SKM-1 (cell line): ENCODE results near the gene ZNF804A.
"Not testable (repeated sequence)": the region's sequence is repeated elsewhere in the genome, so short reads cannot be mapped to it uniquely, and the experiment has no call there.

Source experiments
- DNase-seq: peaks from one replicate; lab custom pipeline; 2025; ENCODE audit not compliant: unreplicated experiment; lab: John Stamatoyannopoulos, UW

The ZNF804A gene

GRCh38 chr2:184721881-184722280 lies 123.6 kb downstream of the ZNF804A start:
- no peak for DNase-seq

- no peak for DNase-seq
Measured at GRCh38 chr2:184727813-184728212, 129.5 kb downstream of the ZNF804A start.

GRCh38 chr2:184728411-184728810 lies 130.1 kb downstream of the ZNF804A start:
- DNase-seq, result no peak

DNA sequence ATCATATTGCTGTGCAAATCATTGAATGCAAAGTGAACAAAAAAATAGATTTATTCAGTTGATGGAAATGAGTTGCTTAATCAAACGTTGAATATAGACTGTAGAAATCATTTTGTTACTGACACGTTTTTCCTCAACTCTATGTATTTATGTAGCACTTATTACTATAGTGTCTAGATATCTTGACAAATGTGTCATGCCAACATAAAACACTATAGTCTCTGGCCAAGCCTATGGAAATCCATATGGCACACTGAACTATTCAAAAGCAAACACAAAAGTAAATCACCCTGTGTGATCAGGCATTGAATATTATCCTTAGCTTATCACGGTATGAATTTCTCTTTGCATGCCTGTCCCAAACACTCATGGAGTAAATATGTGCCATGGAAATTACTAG lies 131.3 kb downstream of the ZNF804A start:
- no peak for DNase-seq

DNA sequence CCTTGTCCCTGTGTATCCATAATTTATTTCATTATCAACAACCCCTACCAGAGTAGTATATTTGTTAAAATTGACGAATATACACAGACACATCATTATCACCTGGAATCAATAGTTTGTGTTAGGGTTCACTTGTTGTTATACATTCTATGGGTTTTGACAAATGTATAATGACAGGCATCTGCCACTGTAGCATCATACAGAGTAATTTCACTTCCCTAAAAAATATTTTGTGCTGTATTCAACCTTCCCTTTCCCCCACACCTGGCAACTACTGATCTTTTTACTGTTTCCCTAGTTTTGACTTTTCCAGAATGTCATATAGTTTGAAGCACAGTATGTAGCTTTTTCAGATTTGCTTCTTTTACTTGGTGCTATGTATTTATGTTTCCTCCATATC lies 132.0 kb downstream of the ZNF804A start:
- DNase-seq, result no peak

- no peak for DNase-seq
Measured at GRCh38 chr2:184734338-184734737, 136.0 kb downstream of the ZNF804A start.

- DNase-seq, result no peak
Measured at GRCh38 chr2:184735611-184736010, 137.3 kb downstream of the ZNF804A start.

DNA sequence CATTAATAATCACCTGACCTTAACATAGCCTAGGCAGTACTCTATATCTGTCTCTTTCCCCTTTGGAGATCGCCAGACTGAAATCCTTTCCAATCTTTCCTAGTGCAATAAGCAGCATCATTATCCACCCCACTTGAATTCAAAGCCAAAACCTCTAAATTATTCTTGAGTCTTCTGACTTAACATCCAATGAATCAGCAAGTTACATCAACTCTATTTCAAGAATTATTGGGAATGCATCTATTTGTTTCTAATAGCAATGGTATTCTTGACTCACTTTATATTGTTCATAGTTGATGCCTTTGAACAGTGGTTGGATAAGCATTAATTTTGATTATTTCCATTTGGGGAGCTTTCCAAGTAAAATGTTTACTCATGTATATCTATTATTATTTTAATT lies 144.8 kb downstream of the ZNF804A start:
- no peak for DNase-seq

GRCh38 chr2:184756161-184756560 lies 157.8 kb downstream of the ZNF804A start:
- DNase-seq, result no peak

DNA sequence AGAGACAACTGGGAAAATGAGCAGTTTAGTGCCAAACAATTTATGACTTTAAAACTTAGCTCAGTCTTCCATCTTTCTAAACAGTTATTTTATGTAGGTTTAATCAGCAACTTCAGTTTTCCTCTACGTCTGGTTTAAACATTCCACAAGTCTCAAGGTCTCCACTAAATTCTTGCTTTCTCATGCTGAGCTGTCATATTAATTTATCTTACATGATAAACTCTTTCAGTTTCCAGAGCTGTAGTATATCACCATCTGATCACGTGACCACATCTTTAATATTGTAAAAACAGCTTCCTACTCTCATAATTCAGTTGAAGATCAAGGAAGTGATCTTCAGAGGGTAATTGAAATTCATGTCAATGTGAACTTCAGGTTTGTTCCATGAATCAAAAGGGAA lies 158.6 kb downstream of the ZNF804A start:
- DNase-seq, result no peak

GRCh38 chr2:184759557-184760255 lies 161.4 kb downstream of the ZNF804A start:
- DNase-seq, result not testable (repeated sequence)

DNA sequence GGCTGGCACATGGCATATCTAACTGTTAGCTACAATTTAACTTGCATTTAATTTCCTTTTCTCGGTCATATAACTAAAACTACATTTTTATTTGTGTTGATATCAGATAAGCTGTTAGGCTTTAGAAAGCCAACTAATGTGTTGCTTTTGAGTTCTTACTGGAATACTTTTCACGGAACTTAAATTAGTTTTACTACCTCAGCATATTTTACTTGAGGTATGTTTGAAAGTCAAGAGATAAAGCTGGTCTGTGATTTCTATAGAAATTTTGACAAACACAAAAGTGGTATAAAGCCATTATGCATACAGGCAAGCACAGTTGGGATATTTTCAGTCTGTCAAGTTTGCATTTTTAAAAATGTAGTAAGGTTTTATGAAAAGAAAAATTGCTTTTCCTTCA lies 162.6 kb downstream of the ZNF804A start:
- no peak for DNase-seq

DNA sequence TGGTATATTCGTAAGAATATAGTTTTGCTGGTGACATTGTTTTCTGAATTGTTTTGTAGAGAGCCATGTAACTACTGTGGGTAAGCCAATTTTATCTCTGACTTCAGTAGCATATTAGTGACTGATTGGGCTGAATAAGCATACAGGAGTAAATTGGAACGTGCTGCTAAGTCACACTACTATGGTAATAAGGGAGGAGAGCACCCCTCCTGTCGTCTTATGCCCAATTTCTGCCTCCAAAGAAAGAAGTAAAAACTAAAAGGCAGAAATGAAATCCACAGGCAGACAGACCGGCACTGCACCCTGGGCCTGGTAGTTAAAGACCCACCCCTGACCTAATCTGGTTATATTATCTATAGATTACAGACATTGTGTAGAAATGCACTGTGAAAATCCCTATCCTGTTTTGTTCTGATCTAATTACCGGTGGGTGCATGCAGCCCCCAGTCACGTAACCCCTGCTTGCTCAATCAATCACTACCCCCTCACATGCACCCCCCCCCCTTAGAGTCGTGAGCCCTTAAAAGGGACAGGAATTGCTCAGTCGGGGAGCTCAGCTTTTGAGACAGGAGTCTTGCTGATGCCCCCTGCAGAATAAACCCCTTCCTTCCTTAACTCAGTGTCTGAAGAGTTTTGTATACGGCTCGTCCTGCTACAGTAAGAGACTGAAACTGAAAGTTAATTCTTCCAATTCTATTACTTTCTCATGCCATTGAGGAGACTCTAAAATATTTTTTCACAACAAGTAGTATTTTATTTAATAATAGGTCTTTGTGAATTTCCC lies 167.0 kb downstream of the ZNF804A start:
- no peak for DNase-seq

DNA sequence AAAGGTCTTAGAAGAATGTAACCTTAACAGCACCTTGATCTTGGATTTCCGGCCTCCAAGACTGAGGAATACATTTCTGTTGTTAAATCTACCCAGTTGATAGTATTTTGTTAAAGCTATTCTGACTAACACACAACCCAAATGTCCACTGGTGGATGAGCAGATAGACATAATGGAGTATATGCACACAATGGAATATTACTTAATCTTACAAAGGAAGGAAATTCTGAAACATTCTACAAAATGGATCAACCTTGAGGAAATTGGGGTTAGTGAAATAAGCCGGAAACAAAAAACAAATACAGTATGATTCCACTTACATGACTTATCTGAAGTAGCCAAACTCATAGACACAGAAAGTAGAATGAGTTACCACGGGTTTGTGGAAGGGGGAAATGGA lies 168.7 kb downstream of the ZNF804A start:
- DNase-seq, result no peak

GRCh38 chr2:184769023-184769422 lies 170.7 kb downstream of the ZNF804A start:
- no peak for DNase-seq

- DNase-seq, result no peak
Measured at GRCh38 chr2:184769686-184770085, 171.4 kb downstream of the ZNF804A start.

DNA sequence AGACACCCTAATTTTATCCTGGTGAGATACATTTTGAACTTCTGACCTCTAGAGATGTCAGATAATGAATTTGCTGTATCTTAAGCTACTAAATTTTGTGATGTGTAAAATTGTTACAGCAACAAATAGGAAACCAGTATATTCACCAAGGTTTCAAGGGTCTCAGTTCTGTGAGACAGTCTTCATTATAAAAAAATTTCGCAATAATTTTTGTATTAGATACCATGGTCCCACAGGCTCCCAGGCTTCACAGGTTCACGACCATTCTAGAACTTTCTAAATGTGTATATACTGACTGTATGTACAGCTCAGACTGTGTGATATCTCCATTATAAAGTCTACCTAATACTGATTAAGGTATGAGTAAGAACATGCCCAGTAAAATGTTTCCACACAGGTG lies 181.4 kb downstream of the ZNF804A start:
- DNase-seq, result no peak

DNA sequence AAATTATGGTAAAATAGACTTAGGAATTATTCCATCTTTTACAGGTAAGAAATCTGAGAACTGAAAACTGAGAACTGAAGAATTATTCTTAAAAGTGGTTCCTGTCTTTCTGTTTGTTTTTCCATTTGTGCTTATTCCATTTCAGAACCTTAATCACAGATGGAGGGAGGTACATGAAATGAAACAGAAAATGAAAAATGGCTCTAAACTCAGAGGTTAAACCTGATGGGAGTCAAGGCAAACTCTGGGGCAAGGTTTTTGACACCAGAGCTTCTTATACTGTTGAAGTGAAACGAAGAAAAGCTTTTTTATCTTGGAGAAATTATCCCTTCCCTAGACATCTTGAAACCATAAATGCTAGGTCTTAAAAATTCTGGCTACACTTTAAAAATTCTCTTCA lies 182.1 kb downstream of the ZNF804A start:
- no peak for DNase-seq

GRCh38 chr2:184780944-184781343 lies 182.6 kb downstream of the ZNF804A start:
- DNase-seq, result no peak

DNA sequence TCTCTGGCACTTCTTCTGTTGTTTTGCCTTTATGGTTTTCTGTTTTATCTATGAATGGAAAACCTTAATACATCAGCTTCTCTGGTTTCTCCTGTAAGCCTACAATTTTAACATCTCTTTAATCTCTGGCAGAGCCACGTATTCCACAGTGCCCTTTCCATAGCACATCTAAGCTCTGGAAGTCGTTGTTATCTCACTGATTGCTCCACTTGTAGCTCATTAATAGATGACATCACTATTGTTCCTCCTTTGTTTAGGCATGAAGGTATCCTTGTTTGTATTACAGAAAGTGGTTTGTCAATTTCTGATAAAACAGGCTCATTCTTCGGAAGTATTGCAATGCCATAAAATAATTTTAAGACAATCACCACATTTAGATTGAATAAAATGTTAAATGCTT lies 185.2 kb downstream of the ZNF804A start:
- DNase-seq, result no peak

DNA sequence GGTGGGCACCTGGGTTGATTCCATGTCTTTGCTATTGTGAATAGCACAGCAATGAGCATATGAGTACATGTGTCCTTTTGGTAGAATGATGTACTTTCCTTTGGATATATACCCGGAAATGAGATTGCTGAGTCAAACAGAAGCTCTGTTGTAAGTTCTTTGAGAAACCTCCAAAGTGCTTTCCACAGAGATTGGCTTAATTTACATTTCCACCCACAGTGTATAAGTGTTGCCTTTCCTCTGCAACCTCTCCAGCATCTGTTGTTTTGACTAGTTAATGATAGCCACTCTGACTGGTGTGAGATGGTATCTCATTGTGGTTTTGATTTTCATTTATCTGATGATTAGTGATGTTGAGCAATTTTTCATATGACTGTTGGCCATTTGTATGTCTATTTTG lies 194.8 kb downstream of the ZNF804A start:
- DNase-seq, result no peak

DNA sequence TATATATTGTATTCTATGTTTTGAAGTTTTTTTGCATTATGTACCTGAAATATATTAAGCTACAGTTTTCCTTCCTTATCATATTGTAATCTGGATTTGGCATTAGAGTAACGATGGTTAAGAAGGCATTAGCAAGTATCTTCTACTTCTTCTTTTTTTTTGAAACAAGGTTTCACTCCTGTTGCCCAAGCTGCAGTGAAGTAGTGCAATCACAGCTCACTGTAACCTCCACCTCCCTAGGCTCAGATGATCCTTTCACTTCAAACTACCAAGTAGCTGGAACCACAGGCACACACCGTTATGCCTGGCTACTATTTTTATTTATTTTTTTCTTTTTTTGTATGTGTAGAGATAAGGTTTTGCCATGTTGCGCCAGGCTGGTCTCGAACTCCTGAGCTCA lies 201.1 kb downstream of the ZNF804A start:
- DNase-seq, result no peak

DNA sequence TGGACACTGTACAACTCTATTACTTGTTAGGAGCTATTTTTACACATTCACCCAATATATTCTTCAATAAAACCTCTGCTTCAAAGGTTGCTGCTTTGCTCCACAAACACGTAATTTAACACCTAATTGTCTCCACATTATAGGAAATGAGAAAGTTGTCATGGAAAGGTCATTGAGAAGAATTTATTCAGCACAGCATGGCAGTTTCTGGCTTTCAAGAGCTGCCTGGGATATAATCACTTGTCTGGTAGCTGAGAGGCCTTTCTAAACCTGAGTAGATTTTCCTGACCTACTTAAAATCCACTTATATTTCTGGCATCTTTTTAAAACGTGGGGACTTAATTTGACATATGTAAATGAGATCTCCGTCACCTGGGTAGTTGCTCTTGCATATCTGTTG lies 216.1 kb downstream of the ZNF804A start:
- DNase-seq, result no peak
